ENCODE measurements around the gene SLC7A5. TPM values are rescaled to one million over a fixed set of nuclear protein-coding genes. Genes with fewer than 3 reads are reported as not detected.

The SLC7A5 gene
- total RNA-seq, 2 donors from 2014 or later, result 8.4 to 18.4 TPM

GRCh38 chr16:87850009-87851006 lies 19.0 kb downstream of the SLC7A5 start:
- intact Hi-C loops (cut with DNase I), result no loop called here
- DNase-seq (no peak), ATAC-seq (peak in 1 of 2 donors; percentile 3)

- ATAC-seq, result no peak
- DNase-seq, result no peak
- intact Hi-C loops (cut with DNase I), result no loop called here
Measured at GRCh38 chr16:87849419-87850008, 19.8 kb downstream of the SLC7A5 start.

GRCh38 chr16:87848676-87849345 lies 20.5 kb downstream of the SLC7A5 start:
- intact Hi-C loops (cut with DNase I), result no loop called here
- DNase-seq (no peak), ATAC-seq (no peak)

GRCh38 chr16:87847785-87848675 lies 21.3 kb downstream of the SLC7A5 start:
- ATAC-seq, result no peak
- no peak for DNase-seq
- intact Hi-C loops (cut with DNase I), result no loop called here

- ATAC-seq, result no peak
- intact Hi-C loops (cut with DNase I), result no loop called here
- DNase-seq, result no peak
Measured at GRCh38 chr16:87847467-87847784, 21.9 kb downstream of the SLC7A5 start.

GRCh38 chr16:87846705-87847466 lies 22.4 kb downstream of the SLC7A5 start:
- no peak for ATAC-seq
- no peak for DNase-seq
- intact Hi-C loops (cut with DNase I), result no loop called here

GRCh38 chr16:87845807-87846619 lies 23.3 kb downstream of the SLC7A5 start:
- intact Hi-C loops (cut with DNase I), result no loop called here
- ATAC-seq (peak; percentile 45 to 56), DNase-seq (no peak)

GRCh38 chr16:87845213-87845612 lies 24.1 kb downstream of the SLC7A5 start:
- intact Hi-C loops (cut with DNase I), result no loop called here
- ATAC-seq, result peak in 1 of 2 donors; percentile 6
- no peak for DNase-seq

- DNase-seq, result no peak
- intact Hi-C loops (cut with DNase I), result no loop called here
- no peak for ATAC-seq
Measured at GRCh38 chr16:87844809-87845208, 24.5 kb downstream of the SLC7A5 start.

GRCh38 chr16:87844120-87844733 lies 25.1 kb downstream of the SLC7A5 start:
- intact Hi-C loops (cut with DNase I), result no loop called here
- ATAC-seq (no peak), DNase-seq (no peak)

- no peak for DNase-seq
- intact Hi-C loops (cut with DNase I), result no loop called here
- no peak for ATAC-seq
Measured at GRCh38 chr16:87843678-87844105, 25.6 kb downstream of the SLC7A5 start.

GRCh38 chr16:87842209-87842869 lies 27.0 kb downstream of the SLC7A5 start:
- no peak for DNase-seq
- intact Hi-C loops (cut with DNase I), result no loop called here
- no peak for ATAC-seq

GRCh38 chr16:87841340-87842208 lies 27.7 kb downstream of the SLC7A5 start:
- no peak for DNase-seq
- ATAC-seq, result no peak
- intact Hi-C loops (cut with DNase I), result no loop called here

- intact Hi-C loops (cut with DNase I), result no loop called here
- ATAC-seq (no peak), DNase-seq (no peak)
Measured at GRCh38 chr16:87840271-87840978, 28.9 kb downstream of the SLC7A5 start.

Data from left cardiac atrium (tissue), 4 donors.